RWPE1 (cell line): Measurements from ENCODE around the gene SYT1.
A peak's percentile ranks its signal among the peaks of the same experiment; 100 is the strongest.

ENCODE experiments used
- CTCF ChIA-PET: fragments of 350-600 bp; sonication (Branson Sonifier 250); formaldehyde crosslinking; extraction: SDS; loops from one replicate; lab custom pipeline; 2021; lab: Yijun Ruan, JAX
- POLR2A ChIA-PET: fragments of 400-600 bp; formaldehyde crosslinking; extraction: SDS; loops from one replicate; lab custom pipeline; 2020; ENCODE audit warnings: antibody characterized with exemption; ENCODE audit not compliant: low non-redundant PET; lab: Yijun Ruan, JAX
- DNase-seq: peaks from one replicate; pipeline ENCODE4 v3.0.0; 2012; ENCODE audit warnings: low spot score
- H3K27ac ChIP-seq: fragments of 450-650 bp; 2 replicates; pipeline ENCODE4 v1.5.1; 2017
- CTCF ChIP-seq: fragments of 450-650 bp; conservative IDR thresholded peaks from 2 replicates; pipeline ENCODE4 v1.5.1; 2017; ENCODE audit warnings: low read depth, mild to moderate bottlenecking

SYT1 gene

GRCh38 chr12:79406993-79407392 lies 542.4 kb downstream of the SYT1 start:
- POLR2A ChIA-PET, result no interaction called here
- no peak for TF ChIP-seq CTCF
- CTCF ChIA-PET, result interaction anchor here (0.6 to 1.1 kb wide), 2 partner anchors 8 to 780 kb away, joined by 3 to 4 read pairs; no protein-coding TSS in a partner anchor
- no peak overlapping the region for H3K27ac ChIP-seq
- no peak for DNase-seq

GRCh38 chr12:79407671-79408622 lies 543.4 kb downstream of the SYT1 start:
- no peak overlapping the region for H3K27ac ChIP-seq
- peak; percentile 62 for TF ChIP-seq CTCF
- ChIA-PET CTCF (interaction anchor here (0.6 to 1.3 kb wide), 7 partner anchors 8 to 1095 kb away, joined by 3 to 5 read pairs (median 3); no protein-coding TSS in a partner anchor), POLR2A (no interaction called here)
- peak; percentile 48 for DNase-seq

GRCh38 chr12:79408689-79409088 lies 544.1 kb downstream of the SYT1 start:
- ChIA-PET CTCF (interaction anchor here (0.6 to 1.3 kb wide), 2 partner anchors 9 to 329 kb away, joined by 4 to 5 read pairs; no protein-coding TSS in a partner anchor), POLR2A (no interaction called here)
- TF ChIP-seq CTCF, result no peak
- H3K27ac ChIP-seq, result no peak overlapping the region
- DNase-seq, result no peak

- H3K27ac ChIP-seq, result no peak overlapping the region
- TF ChIP-seq CTCF, result no peak
- ChIA-PET CTCF (no interaction called here), POLR2A (no interaction called here)
- DNase-seq, result no peak
Observed at GRCh38 chr12:79409562-79409961, 545.0 kb downstream of the SYT1 start.

GRCh38 chr12:79411791-79412190 lies 547.2 kb downstream of the SYT1 start:
- POLR2A ChIA-PET, result no interaction called here
- CTCF ChIA-PET, result no interaction called here
- no peak for TF ChIP-seq CTCF

GRCh38 chr12:79413796-79414195 lies 549.2 kb downstream of the SYT1 start:
- no peak for DNase-seq
- TF ChIP-seq CTCF, result no peak
- H3K27ac ChIP-seq, result no peak overlapping the region
- POLR2A ChIA-PET, result no interaction called here
- CTCF ChIA-PET, result no interaction called here

More at GRCh38 chr12:79411791-79412190, 547.2 kb downstream of the SYT1 start:
- no peak for DNase-seq
- H3K27ac ChIP-seq, result no peak overlapping the region
